ENCODE results near the gene RPRD2. TPM values are rescaled to one million over a fixed set of nuclear protein-coding genes. Genes with fewer than 3 reads are reported as not detected.

The RPRD2 gene
- total and polyA plus RNA-seq, 2 experiments from 2014 or later: 16.8 to 20.4 TPM

GRCh38 chr1:150507912-150508864 lies 144.2 kb downstream of the RPRD2 start, which contains the start of gene ECM1:
TSS of gene ECM1 (plus strand) at chr1:150508109. CDS start at chr1:150508210, 101 bp downstream.
- no peaks in the 10 kb centered on the region for H3K9me2 ChIP-seq (ENCODE audit: insufficient read depth)
- H3K27ac ChIP-seq (ENCODE audit: low read depth): no peak within 1 kb of the TSS
- DNase-seq (ENCODE audit: low spot score): no peak
- Mint-ChIP-seq H3K4me1 (peaks cover 4% of the 10 kb centered on the region), H3K27ac (no peak within 1 kb of the TSS), H3K27me3 (ENCODE audit: insufficient read depth, low read depth, poor library complexity) (peaks cover 30% of the 10 kb centered on the region), H3K4me3 (no peak within 1 kb of the TSS), H3K36me3 (ENCODE audit: low read depth) (peaks cover 41% of the 10 kb centered on the region), H3K9me3 (no peaks in the 10 kb centered on the region; the same call in 2 of the 3 replicates)
- no peak within 1 kb of the TSS for H2AFZ ChIP-seq
- H3K79me2 ChIP-seq (replicated peaks; ENCODE audit: insufficient read depth): no peaks in the 10 kb centered on the region
- no peaks in the 10 kb centered on the region for H4K20me1 ChIP-seq (replicated peaks; ENCODE audit: insufficient read depth)
- TF ChIP-seq EZH2 (IDR thresholded peaks at IDR 0.05; ENCODE audit: low read depth, unreplicated experiment) (no peak), ZNF462 (CRISPR knock-in tag; IDR thresholded peaks at IDR 0.05) (no peak), STAT1 (IDR thresholded peaks at IDR 0.05; ENCODE audit: unreplicated experiment) (no peak), ZNF114 (CRISPR knock-in tag; IDR thresholded peaks at IDR 0.05) (no peak), POLR2AphosphoS5 (IDR thresholded peaks at IDR 0.05; ENCODE audit: low read depth) (no peak), ETS1 (IDR thresholded peaks at IDR 0.05) (no peak), CREB1 (CRISPR knock-in tag; IDR thresholded peaks at IDR 0.05; ENCODE audit: low read depth) (no peak), NANOG (IDR thresholded peaks at IDR 0.05; ENCODE audit: borderline replicate concordance) (no peak), EZH2phosphoT487 (IDR thresholded peaks at IDR 0.05; ENCODE audit: unreplicated experiment) (no peak), JUNB (IDR thresholded peaks at IDR 0.05; ENCODE audit: unreplicated experiment) (no peak), ZNF331 (CRISPR knock-in tag; IDR thresholded peaks at IDR 0.05; ENCODE audit: low read depth) (no peak)
- TF ChIP-seq, protein P1, sequence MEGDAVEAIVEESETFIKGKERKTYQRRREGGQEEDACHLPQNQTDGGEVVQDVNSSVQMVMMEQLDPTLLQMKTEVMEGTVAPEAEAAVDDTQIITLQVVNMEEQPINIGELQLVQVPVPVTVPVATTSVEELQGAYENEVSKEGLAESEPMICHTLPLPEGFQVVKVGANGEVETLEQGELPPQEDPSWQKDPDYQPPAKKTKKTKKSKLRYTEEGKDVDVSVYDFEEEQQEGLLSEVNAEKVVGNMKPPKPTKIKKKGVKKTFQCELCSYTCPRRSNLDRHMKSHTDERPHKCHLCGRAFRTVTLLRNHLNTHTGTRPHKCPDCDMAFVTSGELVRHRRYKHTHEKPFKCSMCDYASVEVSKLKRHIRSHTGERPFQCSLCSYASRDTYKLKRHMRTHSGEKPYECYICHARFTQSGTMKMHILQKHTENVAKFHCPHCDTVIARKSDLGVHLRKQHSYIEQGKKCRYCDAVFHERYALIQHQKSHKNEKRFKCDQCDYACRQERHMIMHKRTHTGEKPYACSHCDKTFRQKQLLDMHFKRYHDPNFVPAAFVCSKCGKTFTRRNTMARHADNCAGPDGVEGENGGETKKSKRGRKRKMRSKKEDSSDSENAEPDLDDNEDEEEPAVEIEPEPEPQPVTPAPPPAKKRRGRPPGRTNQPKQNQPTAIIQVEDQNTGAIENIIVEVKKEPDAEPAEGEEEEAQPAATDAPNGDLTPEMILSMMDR (conservative IDR thresholded peaks at IDR 0.05; ENCODE audit: low read depth in 2 of 2): no peak
- TF ChIP-seq, protein P2, sequence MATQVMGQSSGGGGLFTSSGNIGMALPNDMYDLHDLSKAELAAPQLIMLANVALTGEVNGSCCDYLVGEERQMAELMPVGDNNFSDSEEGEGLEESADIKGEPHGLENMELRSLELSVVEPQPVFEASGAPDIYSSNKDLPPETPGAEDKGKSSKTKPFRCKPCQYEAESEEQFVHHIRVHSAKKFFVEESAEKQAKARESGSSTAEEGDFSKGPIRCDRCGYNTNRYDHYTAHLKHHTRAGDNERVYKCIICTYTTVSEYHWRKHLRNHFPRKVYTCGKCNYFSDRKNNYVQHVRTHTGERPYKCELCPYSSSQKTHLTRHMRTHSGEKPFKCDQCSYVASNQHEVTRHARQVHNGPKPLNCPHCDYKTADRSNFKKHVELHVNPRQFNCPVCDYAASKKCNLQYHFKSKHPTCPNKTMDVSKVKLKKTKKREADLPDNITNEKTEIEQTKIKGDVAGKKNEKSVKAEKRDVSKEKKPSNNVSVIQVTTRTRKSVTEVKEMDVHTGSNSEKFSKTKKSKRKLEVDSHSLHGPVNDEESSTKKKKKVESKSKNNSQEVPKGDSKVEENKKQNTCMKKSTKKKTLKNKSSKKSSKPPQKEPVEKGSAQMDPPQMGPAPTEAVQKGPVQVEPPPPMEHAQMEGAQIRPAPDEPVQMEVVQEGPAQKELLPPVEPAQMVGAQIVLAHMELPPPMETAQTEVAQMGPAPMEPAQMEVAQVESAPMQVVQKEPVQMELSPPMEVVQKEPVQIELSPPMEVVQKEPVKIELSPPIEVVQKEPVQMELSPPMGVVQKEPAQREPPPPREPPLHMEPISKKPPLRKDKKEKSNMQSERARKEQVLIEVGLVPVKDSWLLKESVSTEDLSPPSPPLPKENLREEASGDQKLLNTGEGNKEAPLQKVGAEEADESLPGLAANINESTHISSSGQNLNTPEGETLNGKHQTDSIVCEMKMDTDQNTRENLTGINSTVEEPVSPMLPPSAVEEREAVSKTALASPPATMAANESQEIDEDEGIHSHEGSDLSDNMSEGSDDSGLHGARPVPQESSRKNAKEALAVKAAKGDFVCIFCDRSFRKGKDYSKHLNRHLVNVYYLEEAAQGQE (IDR thresholded peaks at IDR 0.05; ENCODE audit: unreplicated experiment): no peak
- 0 out of 2 replicates have a peak, but pooled peaks cover 13% of the 10 kb centered on the region for H3K36me3 ChIP-seq (ENCODE audit: insufficient read depth)
- no peaks in the 10 kb centered on the region for H3K27me3 ChIP-seq (ENCODE audit: insufficient read depth)
- no peak for ATAC-seq
- no peaks in the 10 kb centered on the region for H3K4me1 ChIP-seq (ENCODE audit: insufficient read depth)
- H3K4me2 ChIP-seq: no peak within 1 kb of the TSS
- H3F3A ChIP-seq (replicated peaks; ENCODE audit: low read depth): no peaks in the 10 kb centered on the region; the same call in 1 of the 2 replicates
- H3K4me3 ChIP-seq: no peak within 1 kb of the TSS
